AG04449 (cell line): ENCODE data around the gene C6orf120.

Source experiments
- CTCF ChIA-PET: fragments of 350-600 bp; formaldehyde crosslinking; extraction: SDS; loops from one replicate; lab custom pipeline; 2021; ENCODE audit warnings: antibody characterized with exemption; lab: Yijun Ruan, JAX
- POLR2A ChIA-PET: fragments of 400-600, 350-600 bp; formaldehyde crosslinking; extraction: SDS; loops from one replicate; lab custom pipeline; 2020; ENCODE audit warnings: antibody characterized with exemption, inconsistent platforms; lab: Yijun Ruan, JAX
- DNase-seq: peaks from one replicate; pipeline ENCODE4 v3.0.0-alpha.2; 2010; ENCODE audit warnings: low read depth, low spot score
- H3K4me3 ChIP-seq: 2 replicates; pipeline ENCODE4 v1.5.1; 2011; ENCODE audit warnings: low read depth, mild to moderate bottlenecking, control low read depth, low read length
- CTCF ChIP-seq: IDR thresholded peaks from one replicate; pipeline ENCODE4 v1.5.1; 2011; ENCODE audit warnings: mild to moderate bottlenecking, moderate library complexity, low read length, control low read depth, inconsistent platforms; ENCODE audit not compliant: insufficient read depth; ENCODE audit errors: missing control alignments

C6orf120 gene

GRCh38 chr6:169665289-169665688 is 36.6 kb upstream of the C6orf120 start:
- TF ChIP-seq CTCF, result no peak
- ChIA-PET CTCF (interaction anchor here (0.7 kb wide), 1 partner anchor 13 kb away, joined by 3 read pairs; no protein-coding TSS in a partner anchor), POLR2A (no interaction called here)
- H3K4me3 ChIP-seq, result no peak overlapping the region
- DNase-seq, result no peak

GRCh38 chr6:169666441-169666840 is 35.5 kb upstream of the C6orf120 start:
- DNase-seq, result no peak
- ChIA-PET CTCF (no interaction called here), POLR2A (no interaction called here)
- no peak for TF ChIP-seq CTCF
- H3K4me3 ChIP-seq, result no peak overlapping the region

GRCh38 chr6:169667716-169668115 is 34.2 kb upstream of the C6orf120 start:
- ChIA-PET POLR2A (no interaction called here), CTCF (no interaction called here)
- H3K4me3 ChIP-seq, result no peak overlapping the region
- DNase-seq, result no peak
- TF ChIP-seq CTCF, result no peak

- TF ChIP-seq CTCF, result no peak
- ChIA-PET POLR2A (no interaction called here), CTCF (interaction anchor here (0.6 to 1.6 kb wide), 2 partner anchors 8 to 10 kb away, joined by 3 read pairs; no protein-coding TSS in a partner anchor)
- H3K4me3 ChIP-seq, result no peak overlapping the region
- no peak for DNase-seq
Observed at GRCh38 chr6:169668203-169668847, 33.6 kb upstream of the C6orf120 start.

- TF ChIP-seq CTCF, result no peak
- no peak overlapping the region for H3K4me3 ChIP-seq
- POLR2A ChIA-PET, result no interaction called here
- CTCF ChIA-PET, result interaction anchor here (0.6 to 1.6 kb wide), 2 partner anchors 9 kb away, joined by 3 read pairs; no protein-coding TSS in a partner anchor
- no peak for DNase-seq
Observed at GRCh38 chr6:169669147-169669546, 32.8 kb upstream of the C6orf120 start.

- CTCF ChIA-PET, result interaction anchor here (0.6 to 1.6 kb wide), 4 partner anchors 8 to 775 kb away, joined by 3 read pairs; no protein-coding TSS in a partner anchor
- POLR2A ChIA-PET, result no interaction called here
- no peak for TF ChIP-seq CTCF
- H3K4me3 ChIP-seq, result no peak overlapping the region
- no peak for DNase-seq
Observed at GRCh38 chr6:169669889-169670288, 32.0 kb upstream of the C6orf120 start.
